Raji (cell line): ENCODE measurements around the gene DHX15.

Experiments used
- POLR2A ChIP-seq: IDR thresholded peaks from 2 replicates; pipeline ENCODE4 v1.6.1; 2011; ENCODE audit warnings: low read depth, low read length, control low read depth; ENCODE audit not compliant: insufficient read depth

The DHX15 gene

GRCh38 chr4:24529555-24529954 lies 54.8 kb downstream of the DHX15 start:
- no peak for TF ChIP-seq POLR2A

- no peak for TF ChIP-seq POLR2A
Measured at GRCh38 chr4:24527371-24527770, 57.0 kb downstream of the DHX15 start.

GRCh38 chr4:24521544-24521943 lies 62.8 kb downstream of the DHX15 start:
- no peak for TF ChIP-seq POLR2A

GRCh38 chr4:24519649-24520048 lies 64.7 kb downstream of the DHX15 start:
- TF ChIP-seq POLR2A = no peak

GRCh38 chr4:24517676-24518075 lies 66.7 kb downstream of the DHX15 start:
- no peak for TF ChIP-seq POLR2A

- no peak for TF ChIP-seq POLR2A
Measured at GRCh38 chr4:24516926-24517325, 67.4 kb downstream of the DHX15 start.

GRCh38 chr4:24515698-24516097 lies 68.7 kb downstream of the DHX15 start:
- no peak for TF ChIP-seq POLR2A

GRCh38 chr4:24514808-24515207 lies 69.5 kb downstream of the DHX15 start:
- no peak for TF ChIP-seq POLR2A

GRCh38 chr4:24513718-24514117 lies 70.6 kb downstream of the DHX15 start:
- no peak for TF ChIP-seq POLR2A

- no peak for TF ChIP-seq POLR2A
Measured at GRCh38 chr4:24511371-24512063, 72.8 kb downstream of the DHX15 start.

- no peak for TF ChIP-seq POLR2A
Measured at GRCh38 chr4:24510091-24510490, 74.3 kb downstream of the DHX15 start.

- no peak for TF ChIP-seq POLR2A
Measured at GRCh38 chr4:24508541-24508940, 75.8 kb downstream of the DHX15 start.

GRCh38 chr4:24507439-24507838 lies 76.9 kb downstream of the DHX15 start:
- TF ChIP-seq POLR2A = no peak

- no peak for TF ChIP-seq POLR2A
Measured at GRCh38 chr4:24497221-24497620, 87.1 kb downstream of the DHX15 start.

GRCh38 chr4:24496597-24496996 lies 87.8 kb downstream of the DHX15 start:
- TF ChIP-seq POLR2A = no peak

- no peak for TF ChIP-seq POLR2A
Measured at GRCh38 chr4:24495388-24495787, 89.0 kb downstream of the DHX15 start.

- TF ChIP-seq POLR2A = no peak
Measured at GRCh38 chr4:24489870-24490269, 94.5 kb downstream of the DHX15 start.
